IPS-18a (cell line): ENCODE results near the gene ORC2.
A peak's percentile ranks its signal among the peaks of the same experiment; 100 is the strongest.

ENCODE experiments used
- H3K27ac ChIP-seq: one replicate; pipeline ENCODE4 v1.5.1; 2013; ENCODE audit warnings: low read length
- H3K27me3 ChIP-seq: one replicate; pipeline ENCODE4 v1.6.1; 2013; ENCODE audit warnings: mild to moderate bottlenecking, low read length; ENCODE audit not compliant: control insufficient read depth, insufficient read depth
- H3K36me3 ChIP-seq: one replicate; pipeline ENCODE4 v1.6.1; 2013; ENCODE audit warnings: low read depth, low read length; ENCODE audit not compliant: control insufficient read depth
- H3K4me1 ChIP-seq: one replicate; pipeline ENCODE4 v1.6.1; 2013; ENCODE audit warnings: low read depth, low read length; ENCODE audit not compliant: control insufficient read depth
- H3K4me3 ChIP-seq: one replicate; pipeline ENCODE4 v1.5.1; 2013; ENCODE audit warnings: low read length
- H3K9ac ChIP-seq: one replicate; pipeline ENCODE4 v1.6.1; 2013; ENCODE audit warnings: mild to moderate bottlenecking, low read length, moderate library complexity
- H3K9me3 ChIP-seq: one replicate; pipeline ENCODE4 v1.6.1; 2013; ENCODE audit warnings: low read depth, low read length; ENCODE audit not compliant: control insufficient read depth

The ORC2 gene

DNA sequence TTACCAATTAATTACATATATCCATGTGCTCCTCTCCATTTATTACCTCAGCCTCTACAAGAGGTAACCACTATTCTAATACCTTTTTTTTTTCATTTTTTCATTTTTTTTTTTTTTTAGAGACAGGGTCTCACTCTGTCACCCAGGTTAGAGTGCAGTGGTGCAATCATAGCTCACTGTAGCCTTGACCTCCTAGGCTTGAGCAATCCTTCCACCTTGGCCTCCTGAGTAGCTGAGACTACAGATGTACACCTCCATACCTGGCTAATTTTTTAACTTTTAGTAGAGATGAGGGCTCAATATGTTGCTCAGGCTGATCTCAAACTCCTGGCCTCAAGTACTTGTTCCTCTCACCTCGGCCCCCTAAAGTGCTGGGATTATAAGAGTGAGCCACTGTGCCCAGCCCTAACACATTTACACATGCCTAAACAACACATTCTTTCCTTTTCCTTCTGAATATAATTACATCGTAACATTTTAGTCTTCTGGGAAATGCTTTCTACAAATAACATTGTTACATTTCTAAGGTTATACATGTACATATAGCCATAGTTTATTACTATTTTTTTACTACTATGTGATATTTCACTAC lies 85.1 kb downstream of the ORC2 start:
- Histone ChIP-seq H3K9me3 (no peaks in the 10 kb centered on the region), H3K36me3 (peaks cover 45% of the 10 kb centered on the region), H3K27me3 (no peaks in the 10 kb centered on the region), H3K9ac (no peak overlapping the region), H3K27ac (no peak overlapping the region), H3K4me3 (no peak overlapping the region), H3K4me1 (no peaks in the 10 kb centered on the region)

GRCh38 chr2:200877443-200877842 lies 86.0 kb downstream of the ORC2 start:
- H3K27me3 ChIP-seq, result no peaks in the 10 kb centered on the region
- H3K9me3 ChIP-seq, result no peaks in the 10 kb centered on the region
- H3K9ac ChIP-seq, result no peak overlapping the region
- H3K36me3 ChIP-seq, result peaks cover 42% of the 10 kb centered on the region
- H3K4me1 ChIP-seq, result no peaks in the 10 kb centered on the region
- no peak overlapping the region for H3K27ac ChIP-seq
- no peak overlapping the region for H3K4me3 ChIP-seq

DNA sequence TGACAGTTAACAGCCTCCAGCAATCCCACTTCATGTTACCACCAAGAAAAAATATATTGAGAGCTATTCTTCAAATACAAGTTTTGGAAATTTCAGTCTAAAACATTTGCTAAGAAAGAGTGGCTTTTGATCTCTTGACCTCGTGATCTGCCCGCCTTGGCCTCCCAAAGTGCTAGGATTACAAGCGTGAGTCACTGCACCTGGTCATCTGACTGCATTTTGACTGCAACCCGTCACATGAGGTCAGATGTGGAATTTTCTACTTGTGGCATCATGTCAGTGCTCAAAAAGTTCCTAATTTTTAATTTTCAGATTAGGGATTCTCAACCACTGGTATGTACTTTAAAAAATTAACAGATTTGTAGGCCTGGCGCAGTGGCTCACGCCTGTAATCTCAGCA lies 89.9 kb downstream of the ORC2 start:
- H3K27ac ChIP-seq, result no peak overlapping the region
- no peaks in the 10 kb centered on the region for H3K27me3 ChIP-seq
- no peak overlapping the region for H3K4me3 ChIP-seq
- H3K4me1 ChIP-seq, result no peaks in the 10 kb centered on the region
- H3K9me3 ChIP-seq, result no peaks in the 10 kb centered on the region
- peaks cover 25% of the 10 kb centered on the region for H3K36me3 ChIP-seq
- no peak overlapping the region for H3K9ac ChIP-seq

GRCh38 chr2:200871151-200871550 lies 92.3 kb downstream of the ORC2 start:
- Histone ChIP-seq H3K27ac (no peak overlapping the region), H3K4me3 (no peak overlapping the region), H3K9me3 (no peaks in the 10 kb centered on the region), H3K36me3 (peaks cover 19% of the 10 kb centered on the region), H3K9ac (no peak overlapping the region), H3K4me1 (no peaks in the 10 kb centered on the region), H3K27me3 (no peaks in the 10 kb centered on the region)

- no peak overlapping the region for H3K4me3 ChIP-seq
- no peak overlapping the region for H3K27ac ChIP-seq
- peaks cover 6% of the 10 kb centered on the region for H3K36me3 ChIP-seq
- H3K9me3 ChIP-seq, result no peaks in the 10 kb centered on the region
- no peak overlapping the region for H3K9ac ChIP-seq
- no peaks in the 10 kb centered on the region for H3K27me3 ChIP-seq
- H3K4me1 ChIP-seq, result no peaks in the 10 kb centered on the region
Observed at GRCh38 chr2:200869014-200869413, 94.4 kb downstream of the ORC2 start.

GRCh38 chr2:200864176-200865034 lies 99.1 kb downstream of the ORC2 start, which contains the start of gene CLK1:
Gene CLK1, minus strand, starts transcription at chr2:200864658. Its CDS starts 2,796 bp downstream, at chr2:200861862.
- Histone ChIP-seq H3K27me3 (no peaks in the 10 kb centered on the region), H3K27ac (peak within 1 kb of the TSS; percentile 65), H3K36me3 (peaks cover 21% of the 10 kb centered on the region), H3K4me1 (peaks cover 8% of the 10 kb centered on the region), H3K9ac (peak within 1 kb of the TSS; percentile 97), H3K9me3 (no peaks in the 10 kb centered on the region), H3K4me3 (peak within 1 kb of the TSS; percentile 97)

DNA sequence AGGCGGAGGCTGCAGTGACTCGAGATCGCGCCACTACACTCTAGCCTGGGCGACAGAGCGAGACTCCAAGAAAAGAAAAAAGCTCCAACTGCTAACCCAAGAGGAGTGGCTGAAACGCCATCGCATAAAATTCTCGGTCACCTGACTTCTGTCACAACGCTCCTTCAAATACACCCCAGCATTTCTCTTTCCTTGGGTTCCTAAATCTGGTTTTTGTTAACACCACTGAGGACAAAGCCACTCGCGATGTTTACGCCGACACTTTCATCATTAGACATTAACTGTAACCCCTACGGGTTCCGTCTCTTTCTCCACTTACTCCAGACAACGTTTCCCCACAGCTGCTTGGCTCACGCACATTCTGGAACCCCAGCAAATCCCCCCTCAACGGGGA lies 99.7 kb downstream of the ORC2 start:
- H3K4me3 ChIP-seq, result peak overlapping the region; percentile 97
- no peaks in the 10 kb centered on the region for H3K27me3 ChIP-seq
- H3K4me1 ChIP-seq, result peaks cover 8% of the 10 kb centered on the region
- peaks cover 28% of the 10 kb centered on the region for H3K36me3 ChIP-seq
- peak overlapping the region; percentile 65 for H3K27ac ChIP-seq
- peak overlapping the region; percentile 97 for H3K9ac ChIP-seq
- H3K9me3 ChIP-seq, result no peaks in the 10 kb centered on the region

GRCh38 chr2:200862532-200863000 lies 100.9 kb downstream of the ORC2 start:
- peaks cover 40% of the 10 kb centered on the region for H3K36me3 ChIP-seq
- H3K4me1 ChIP-seq, result peaks cover 8% of the 10 kb centered on the region
- H3K9ac ChIP-seq, result peak overlapping the region; percentile 97
- H3K27me3 ChIP-seq, result no peaks in the 10 kb centered on the region
- H3K27ac ChIP-seq, result peak overlapping the region; percentile 29
- no peaks in the 10 kb centered on the region for H3K9me3 ChIP-seq
- peak overlapping the region; percentile 97 for H3K4me3 ChIP-seq

- H3K36me3 ChIP-seq, result peaks cover 48% of the 10 kb centered on the region
- H3K4me1 ChIP-seq, result peaks cover 8% of the 10 kb centered on the region
- H3K27me3 ChIP-seq, result no peaks in the 10 kb centered on the region
- peak overlapping the region; percentile 97 for H3K4me3 ChIP-seq
- H3K9ac ChIP-seq, result peak overlapping the region; percentile 97
- H3K27ac ChIP-seq, result peak overlapping the region; percentile 59
- H3K9me3 ChIP-seq, result no peaks in the 10 kb centered on the region
Observed at GRCh38 chr2:200861617-200862155, 101.8 kb downstream of the ORC2 start.

DNA sequence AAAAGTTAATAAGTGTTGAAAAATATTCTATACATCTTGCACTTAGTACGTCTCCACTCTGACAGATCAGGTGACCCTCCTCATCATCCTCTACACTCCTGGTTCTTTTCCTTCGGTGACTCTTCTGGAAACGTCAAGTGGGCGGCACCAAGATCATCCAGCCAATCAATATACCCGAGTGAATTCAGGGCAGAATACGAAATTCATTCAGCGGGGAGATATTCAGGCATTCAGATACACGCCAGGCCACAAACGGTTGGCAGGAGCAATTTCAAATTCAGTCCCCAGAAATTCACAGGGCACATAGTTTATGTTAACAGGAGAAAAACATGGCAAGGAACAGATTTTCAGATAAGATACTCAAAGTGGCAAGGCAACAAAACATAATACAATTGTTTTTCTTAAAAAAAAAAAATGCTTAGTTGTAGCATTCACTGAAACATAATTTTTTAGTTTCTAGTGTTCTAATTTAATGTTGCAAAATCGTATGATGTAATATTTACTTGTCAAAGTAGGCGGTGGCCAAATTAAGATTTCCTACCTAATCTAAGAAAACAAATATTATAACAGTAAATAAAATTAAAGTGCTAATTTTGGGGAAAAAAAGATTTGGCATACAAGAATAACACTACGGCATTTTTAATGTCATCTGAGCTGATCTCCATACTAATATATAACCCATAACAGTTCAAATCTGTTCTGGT lies 103.2 kb downstream of the ORC2 start:
- Histone ChIP-seq H3K27me3 (no peaks in the 10 kb centered on the region), H3K27ac (no peak overlapping the region), H3K4me1 (peaks cover 8% of the 10 kb centered on the region), H3K9me3 (no peaks in the 10 kb centered on the region), H3K9ac (no peak overlapping the region), H3K4me3 (no peak overlapping the region), H3K36me3 (peaks cover 61% of the 10 kb centered on the region)
